Ascending aorta (tissue), 2 donors: ENCODE data around the gene DIP2C. TPM values are rescaled to one million over a fixed set of nuclear protein-coding genes. Genes with fewer than 3 reads are reported as not detected.
A peak's percentile ranks its signal among the peaks of the same experiment; 100 is the strongest.

Experiments
- DNase-seq, 2 donors: peaks; one replicate each; pipeline ENCODE4 v3.0.0-alpha.2; 2019; ENCODE audit warnings: low spot score in 2 of 2
- H3K27ac ChIP-seq, 2 donors: fragments of 200-600 bp; sonication (generic); one replicate each; pipeline ENCODE4 v1.5.1; 2016 to 2017; ENCODE audit warnings: mild to moderate bottlenecking in 1 of 2
- H3K27me3 ChIP-seq: fragments of 200-600 bp; sonication (generic); one replicate; pipeline ENCODE4 v1.5.1; 2017
- H3K36me3 ChIP-seq, 2 donors: fragments of 200-600 bp; sonication (generic); one replicate each; pipeline ENCODE4 v1.5.1; 2016
- H3K4me1 ChIP-seq, 2 donors: fragments of 200-600 bp; sonication (generic); one replicate each; pipeline ENCODE4 v1.5.1; 2016 to 2017; ENCODE audit warnings: mild to moderate bottlenecking in 1 of 2
- H3K4me3 ChIP-seq, 2 donors: fragments of 200-600 bp; sonication (generic); one replicate each; pipeline ENCODE4 v1.5.1; 2016 to 2017; ENCODE audit warnings: mild to moderate bottlenecking in 1 of 2
- H3K9me3 ChIP-seq, 2 donors: fragments of 200-600 bp; sonication (generic); one replicate each; pipeline ENCODE4 v1.5.1; 2016
- intact Hi-C: fragments of 100-400 bp; cut with DNase I; formaldehyde crosslinking; loops from one replicate; pipeline ENCODE4 v1.15.1; 2023
- total RNA-seq: library from RNA; depleted of rRNA; stranded (reverse); fragments of >200 nt; gene quantifications from one replicate; pipeline ENCODE4 v1.1.0, GENCODE V29; 2016
- TF ChIP-seq, protein P1 (sequence below), 3 experiments: fragments of 200-600 bp in 2 of 3; fragments of 450-650 bp in 1 of 3; sonication (generic) in 2 of 3; IDR thresholded peaks; one replicate each; pipeline ENCODE4 v1.5.1; 2016 to 2019; ENCODE audit warnings: antibody characterized with exemption in 3 of 3, mild to moderate bottlenecking in 1 of 3, moderate library complexity in 1 of 3

DIP2C gene
- total RNA-seq, 1 donor from 2014 or later, result 14.7 TPM

DNA sequence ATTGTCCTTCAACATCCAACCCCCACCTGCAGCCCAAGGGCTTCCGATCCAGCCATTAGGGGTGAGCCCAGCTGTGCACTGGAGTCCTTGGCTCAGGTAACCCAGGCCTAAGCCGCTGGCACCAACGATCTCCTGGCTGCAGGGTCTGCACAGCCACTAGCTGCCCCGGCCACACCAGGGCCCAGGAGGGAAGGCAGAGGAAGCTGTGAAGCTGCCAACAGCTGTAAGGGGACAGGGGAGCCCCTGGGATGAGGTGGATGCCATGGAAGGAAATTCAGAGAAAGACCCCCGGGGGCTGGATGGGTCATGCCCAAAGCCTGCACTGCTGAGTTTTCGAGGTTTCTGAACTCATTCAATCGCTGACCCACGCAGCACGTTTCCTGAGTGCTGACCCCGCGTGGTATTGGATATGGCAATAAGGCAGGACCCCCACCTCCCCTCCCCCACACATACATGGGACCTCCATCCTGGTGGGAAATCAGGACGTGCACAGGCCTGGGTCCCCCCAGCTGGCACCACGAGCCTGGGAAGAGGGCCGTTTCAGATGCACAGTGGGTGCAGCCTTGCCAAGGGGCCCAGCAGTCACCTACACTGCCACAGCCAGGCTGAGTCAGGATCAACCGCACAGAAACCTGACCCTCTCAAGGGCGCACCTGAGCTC is 170.3 kb downstream of the DIP2C start:
- intact Hi-C loops, result no loop called here
- TF ChIP-seq, protein P1, sequence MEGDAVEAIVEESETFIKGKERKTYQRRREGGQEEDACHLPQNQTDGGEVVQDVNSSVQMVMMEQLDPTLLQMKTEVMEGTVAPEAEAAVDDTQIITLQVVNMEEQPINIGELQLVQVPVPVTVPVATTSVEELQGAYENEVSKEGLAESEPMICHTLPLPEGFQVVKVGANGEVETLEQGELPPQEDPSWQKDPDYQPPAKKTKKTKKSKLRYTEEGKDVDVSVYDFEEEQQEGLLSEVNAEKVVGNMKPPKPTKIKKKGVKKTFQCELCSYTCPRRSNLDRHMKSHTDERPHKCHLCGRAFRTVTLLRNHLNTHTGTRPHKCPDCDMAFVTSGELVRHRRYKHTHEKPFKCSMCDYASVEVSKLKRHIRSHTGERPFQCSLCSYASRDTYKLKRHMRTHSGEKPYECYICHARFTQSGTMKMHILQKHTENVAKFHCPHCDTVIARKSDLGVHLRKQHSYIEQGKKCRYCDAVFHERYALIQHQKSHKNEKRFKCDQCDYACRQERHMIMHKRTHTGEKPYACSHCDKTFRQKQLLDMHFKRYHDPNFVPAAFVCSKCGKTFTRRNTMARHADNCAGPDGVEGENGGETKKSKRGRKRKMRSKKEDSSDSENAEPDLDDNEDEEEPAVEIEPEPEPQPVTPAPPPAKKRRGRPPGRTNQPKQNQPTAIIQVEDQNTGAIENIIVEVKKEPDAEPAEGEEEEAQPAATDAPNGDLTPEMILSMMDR (IDR thresholded peaks at IDR 0.05), result no peak
- DNase-seq, result peak in 1 of 2 donors; percentile 55
- Histone ChIP-seq H3K9me3 (no peaks in the 10 kb centered on the region), H3K27ac (no peak overlapping the region), H3K36me3 (no peaks in the 10 kb centered on the region), H3K4me1 (peaks cover 0 to 2% of the 10 kb centered on the region in 2 donors), H3K4me3 (no peak overlapping the region), H3K27me3 (no peaks in the 10 kb centered on the region)

- Histone ChIP-seq H3K36me3 (no peaks in the 10 kb centered on the region), H3K27ac (no peak overlapping the region), H3K9me3 (no peaks in the 10 kb centered on the region), H3K4me1 (peaks cover 0 to 2% of the 10 kb centered on the region in 2 donors), H3K4me3 (no peak overlapping the region), H3K27me3 (no peaks in the 10 kb centered on the region)
- intact Hi-C loops, result no loop called here
- peak in 1 of 2 donors; percentile 52 for DNase-seq
- TF ChIP-seq, protein P1 (IDR thresholded peaks at IDR 0.05), result no peak
Measured at GRCh38 chr10:517872-518475, 171.5 kb downstream of the DIP2C start.

GRCh38 chr10:517241-517830 is 172.1 kb downstream of the DIP2C start:
- H3K27me3 ChIP-seq, result no peaks in the 10 kb centered on the region
- DNase-seq, result no peak
- H3K27ac ChIP-seq, result no peak overlapping the region
- no peaks in the 10 kb centered on the region for H3K9me3 ChIP-seq
- H3K36me3 ChIP-seq, result no peaks in the 10 kb centered on the region
- peaks cover 0 to 2% of the 10 kb centered on the region in 2 donors for H3K4me1 ChIP-seq
- no peak overlapping the region for H3K4me3 ChIP-seq
- TF ChIP-seq, protein P1 (IDR thresholded peaks at IDR 0.05), result no peak
- intact Hi-C loops, result no loop called here

GRCh38 chr10:516764-517163 is 172.7 kb downstream of the DIP2C start:
- Histone ChIP-seq H3K27me3 (no peaks in the 10 kb centered on the region), H3K4me3 (no peak overlapping the region), H3K4me1 (peaks cover 0 to under 1% of the 10 kb centered on the region in 2 donors), H3K27ac (no peak overlapping the region), H3K36me3 (no peaks in the 10 kb centered on the region), H3K9me3 (no peaks in the 10 kb centered on the region)
- peak in 1 of 2 donors; percentile 52 for DNase-seq
- intact Hi-C loops, result no loop called here
- TF ChIP-seq, protein P1 (IDR thresholded peaks at IDR 0.05), result no peak

GRCh38 chr10:515674-516073 is 173.8 kb downstream of the DIP2C start:
- Histone ChIP-seq H3K27ac (no peak overlapping the region), H3K4me1 (peaks cover 0 to 2% of the 10 kb centered on the region in 2 donors), H3K27me3 (no peaks in the 10 kb centered on the region), H3K4me3 (no peak overlapping the region), H3K36me3 (no peaks in the 10 kb centered on the region), H3K9me3 (no peaks in the 10 kb centered on the region)
- DNase-seq, result no peak
- intact Hi-C loops, result no loop called here
- TF ChIP-seq, protein P1 (IDR thresholded peaks at IDR 0.05), result no peak
